ENCODE data around the gene VAMP2. TPM values are rescaled to one million over a fixed set of nuclear protein-coding genes. Genes with fewer than 3 reads are reported as not detected.

The VAMP2 gene
- 4.9 and 5.8 TPM in 2 replicates for total RNA-seq (2014; rRNA removed; shearing (Covaris generic))

- DNase-seq (ENCODE audit: low spot score) = no peak
Observed at GRCh38 chr17:8162233-8162996, at the start of gene VAMP2. TSS of gene VAMP2 (minus strand) at chr17:8162948. CDS start at chr17:8162879, 69 bp downstream.

- DNase-seq (ENCODE audit: low spot score) = no peak
Observed at GRCh38 chr17:8210761-8211458, 48.2 kb upstream of the VAMP2 start.

- DNase-seq (ENCODE audit: low spot score) = peak; percentile 92
Observed at GRCh38 chr17:8209907-8210760, 47.4 kb upstream of the VAMP2 start, which contains the start of gene AURKB. TSS of gene AURKB (minus strand) at chr17:8210575. CDS start at chr17:8210224, 351 bp downstream.

GRCh38 chr17:8206536-8206935, 43.8 kb upstream of the VAMP2 start:
- no peak for DNase-seq (ENCODE audit: low spot score)

- no peak for DNase-seq (ENCODE audit: low spot score)
Observed at GRCh38 chr17:8204761-8205555, 42.2 kb upstream of the VAMP2 start.

- DNase-seq (ENCODE audit: low spot score) = peak; percentile 88
Observed at GRCh38 chr17:8192070-8192815, 29.5 kb upstream of the VAMP2 start.

- no peak for DNase-seq (ENCODE audit: low spot score)
Observed at GRCh38 chr17:8190506-8190905, 27.8 kb upstream of the VAMP2 start.

GRCh38 chr17:8189711-8190477, 27.1 kb upstream of the VAMP2 start, which contains the start of gene BORCS6:
TSS of gene BORCS6 (minus strand) at chr17:8190180. CDS start at chr17:8190140, 40 bp downstream.
- peak; percentile 92 for DNase-seq (ENCODE audit: low spot score)

GRCh38 chr17:8189041-8189710, 26.4 kb upstream of the VAMP2 start:
- peak; percentile 12 for DNase-seq (ENCODE audit: low spot score)

- no peak for DNase-seq (ENCODE audit: low spot score)
Observed at GRCh38 chr17:8188263-8188839, 25.6 kb upstream of the VAMP2 start.

GRCh38 chr17:8187517-8188262, 24.9 kb upstream of the VAMP2 start:
- peak; percentile 98 for DNase-seq (ENCODE audit: low spot score)

GRCh38 chr17:8186787-8187516, 24.2 kb upstream of the VAMP2 start:
- peak; percentile 95 for DNase-seq (ENCODE audit: low spot score)

- DNase-seq (ENCODE audit: low spot score) = no peak
Observed at GRCh38 chr17:8186446-8186786, 23.7 kb upstream of the VAMP2 start.

- peak; percentile 80 for DNase-seq (ENCODE audit: low spot score)
Observed at GRCh38 chr17:8185582-8186445, 23.1 kb upstream of the VAMP2 start.

GRCh38 chr17:8176998-8177731, 14.4 kb upstream of the VAMP2 start:
- no peak for DNase-seq (ENCODE audit: low spot score)
